Measurements from ENCODE around the gene ALOX12B. TPM values are rescaled to one million over a fixed set of nuclear protein-coding genes. Genes with fewer than 3 reads are reported as not detected.

The ALOX12B gene
- total RNA-seq, 4 donors from 2014 or later: not detected

GRCh38 chr17:8076502-8077266 lies 10.8 kb downstream of the ALOX12B start:
- no peak overlapping the region for H3K27ac ChIP-seq
- TF ChIP-seq POLR2A (IDR thresholded peaks at IDR 0.05) (no peak), EP300 (IDR thresholded peaks at IDR 0.05; ENCODE audit: low read depth) (no peak), CTCF (IDR thresholded peaks at IDR 0.05) (no peak), POLR2AphosphoS5 (IDR thresholded peaks at IDR 0.05) (no peak)
- in situ Hi-C loops (cut with MboI; ENCODE audit: low pct_ligation_motif_present in 1 of 4, low pct_unique_long_range_greater_than_20kb in 1 of 4, low sequenced_read_pairs in 3 of 4) (loop anchor here in 2 of 4 donors (25.0 kb wide), 1 partner anchor 236 kb away; the partner anchor contains the start of gene ARHGEF15 (in 2 of the 2)), intact Hi-C loops (cut with DNase I; ENCODE audit: low total_unique reads) (no loop called here)
- no peak for DNase-seq
- H3K4me3 ChIP-seq: no peak overlapping the region
- no peaks in the 10 kb centered on the region for H3K36me3 ChIP-seq
- H3K27me3 ChIP-seq: peaks cover 89% of the 10 kb centered on the region
- H3K4me1 ChIP-seq: peaks cover 9 to 35% (median 31%) of the 10 kb centered on the region in 4 donors
- H3K9me3 ChIP-seq: no peaks in the 10 kb centered on the region
- 82 to 100% methylated on average over 3 to 13 of the region's 13 CpGs for WGBS, 2 donors (ENCODE audit: low coverage in 1 of 2)

GRCh38 chr17:8075574-8076342 lies 11.8 kb downstream of the ALOX12B start:
- intact Hi-C loops (cut with DNase I; ENCODE audit: low total_unique reads): no loop called here
- Histone ChIP-seq H3K4me1 (peaks cover 9 to 35% (median 31%) of the 10 kb centered on the region in 4 donors), H3K9me3 (no peaks in the 10 kb centered on the region), H3K27ac (no peak overlapping the region), H3K36me3 (no peaks in the 10 kb centered on the region), H3K27me3 (peaks cover 87% of the 10 kb centered on the region), H3K4me3 (no peak overlapping the region)
- TF ChIP-seq POLR2A (IDR thresholded peaks at IDR 0.05): no peak
- TF ChIP-seq EP300 (IDR thresholded peaks at IDR 0.05; ENCODE audit: low read depth): no peak
- no peak for TF ChIP-seq CTCF (IDR thresholded peaks at IDR 0.05)
- TF ChIP-seq POLR2AphosphoS5 (IDR thresholded peaks at IDR 0.05): no peak
- 90% methylated on average over 14 of the region's 14 CpGs; no CpG with 5 or more reads in 1 of the 2 donors for WGBS, 2 donors (ENCODE audit: low coverage in 1 of 2)
- in situ Hi-C loops (cut with MboI; ENCODE audit: low pct_ligation_motif_present in 1 of 4, low pct_unique_long_range_greater_than_20kb in 1 of 4, low sequenced_read_pairs in 3 of 4): loop anchor here in 2 of 4 donors (25.0 kb wide), 1 partner anchor 237 kb away; the partner anchor contains the start of gene ARHGEF15 (in 2 of the 2)
- no peak for DNase-seq

- H3K9me3 ChIP-seq: no peaks in the 10 kb centered on the region
- peaks cover 9 to 30% (median 28%) of the 10 kb centered on the region in 4 donors for H3K4me1 ChIP-seq
- no peaks in the 10 kb centered on the region for H3K36me3 ChIP-seq
- no peak for DNase-seq
- H3K27me3 ChIP-seq: peaks cover 81% of the 10 kb centered on the region
- in situ Hi-C loops (cut with MboI; ENCODE audit: low pct_ligation_motif_present in 1 of 4, low pct_unique_long_range_greater_than_20kb in 1 of 4, low sequenced_read_pairs in 3 of 4): loop anchor here in 2 of 4 donors (25.0 kb wide), 1 partner anchor 237 kb away; the partner anchor contains the start of gene ARHGEF15 (in 2 of the 2)
- TF ChIP-seq CTCF (IDR thresholded peaks at IDR 0.05) (no peak), POLR2AphosphoS5 (IDR thresholded peaks at IDR 0.05) (no peak), EP300 (IDR thresholded peaks at IDR 0.05; ENCODE audit: low read depth) (no peak), POLR2A (IDR thresholded peaks at IDR 0.05) (no peak)
- no peak overlapping the region for H3K4me3 ChIP-seq
- WGBS, 2 donors (ENCODE audit: low coverage in 1 of 2): 80% methylated on average over 3 of the region's 3 CpGs; no CpG with 5 or more reads in 1 of the 2 donors
- intact Hi-C loops (cut with DNase I; ENCODE audit: low total_unique reads): no loop called here
- no peak overlapping the region for H3K27ac ChIP-seq
Measured at GRCh38 chr17:8075081-8075480, 12.4 kb downstream of the ALOX12B start.

- intact Hi-C loops (cut with DNase I; ENCODE audit: low total_unique reads): no loop called here
- Histone ChIP-seq H3K4me1 (peaks cover 9 to 30% (median 26%) of the 10 kb centered on the region in 4 donors), H3K4me3 (no peak overlapping the region), H3K27me3 (peaks cover 80% of the 10 kb centered on the region), H3K27ac (no peak overlapping the region), H3K36me3 (no peaks in the 10 kb centered on the region), H3K9me3 (no peaks in the 10 kb centered on the region)
- TF ChIP-seq POLR2AphosphoS5 (IDR thresholded peaks at IDR 0.05) (no peak), POLR2A (IDR thresholded peaks at IDR 0.05) (no peak), CTCF (IDR thresholded peaks at IDR 0.05) (no peak), EP300 (IDR thresholded peaks at IDR 0.05; ENCODE audit: low read depth) (no peak)
- in situ Hi-C loops (cut with MboI; ENCODE audit: low pct_ligation_motif_present in 1 of 4, low pct_unique_long_range_greater_than_20kb in 1 of 4, low sequenced_read_pairs in 3 of 4): no loop called here
- 73 to 100% methylated on average over 2 to 7 of the region's 7 CpGs for WGBS, 2 donors (ENCODE audit: low coverage in 1 of 2)
- no peak for DNase-seq
Measured at GRCh38 chr17:8074554-8074953, 13.0 kb downstream of the ALOX12B start.

Measured in transverse colon (tissue), 4 donors.